ENCODE measurements around the gene DLG2.

Gene DLG2

DNA sequence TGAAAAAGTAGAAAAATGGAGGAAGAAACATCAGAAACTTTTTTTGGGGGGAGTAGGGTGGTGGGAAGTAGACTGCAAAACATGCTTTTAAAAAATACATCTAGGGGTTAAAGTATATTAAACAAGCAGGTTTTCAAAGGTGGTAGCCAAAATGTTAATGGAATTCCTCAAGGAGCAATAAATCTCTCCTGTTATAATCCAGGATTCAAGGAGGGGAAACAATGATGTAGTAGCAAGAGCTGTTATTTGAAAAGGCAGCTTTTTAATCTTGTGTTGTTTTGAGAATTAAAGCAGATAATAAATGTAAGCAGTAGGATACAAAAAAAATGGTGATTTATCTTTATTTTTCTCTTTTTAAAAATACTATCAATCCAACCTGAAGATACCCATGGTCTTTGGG is 1604.4 kb downstream of the DLG2 start:
- H3K4me3 ChIP-seq (ENCODE audit: low read depth, low read length): no peak overlapping the region
- no peak for TF ChIP-seq CTCF (IDR thresholded peaks at IDR 0.05; ENCODE audit: borderline replicate concordance, insufficient read depth, low read depth, low read length)

GRCh38 chr11:84022201-84022600 is 1604.9 kb downstream of the DLG2 start:
- TF ChIP-seq CTCF (IDR thresholded peaks at IDR 0.05; ENCODE audit: borderline replicate concordance, insufficient read depth, low read depth, low read length): no peak
- no peak overlapping the region for H3K4me3 ChIP-seq (ENCODE audit: low read depth, low read length)

DNA sequence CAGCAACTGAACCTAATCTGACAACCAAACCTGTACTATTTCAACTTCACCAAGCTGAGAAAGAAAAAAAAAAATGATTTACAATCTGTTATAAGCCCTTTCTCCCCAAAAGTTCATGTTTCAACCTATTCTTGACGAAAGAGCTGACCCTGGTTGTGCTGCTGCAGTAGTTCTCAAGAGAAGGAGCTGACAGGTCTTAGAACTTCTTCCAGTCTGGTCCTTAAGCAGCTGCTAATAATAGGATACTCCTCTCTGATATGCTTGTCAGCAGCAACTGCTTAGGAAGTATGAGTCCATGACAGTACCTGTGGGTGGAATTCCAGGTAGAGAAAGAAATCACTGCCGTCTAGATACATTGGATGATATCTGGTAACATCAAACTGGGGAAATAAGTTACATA is 1605.9 kb downstream of the DLG2 start:
- no peak for TF ChIP-seq CTCF (IDR thresholded peaks at IDR 0.05; ENCODE audit: borderline replicate concordance, insufficient read depth, low read depth, low read length)
- no peak overlapping the region for H3K4me3 ChIP-seq (ENCODE audit: low read depth, low read length)

- TF ChIP-seq CTCF (IDR thresholded peaks at IDR 0.05; ENCODE audit: borderline replicate concordance, insufficient read depth, low read depth, low read length): no peak
- no peak overlapping the region for H3K4me3 ChIP-seq (ENCODE audit: low read depth, low read length)
Observed at GRCh38 chr11:84019571-84020194, 1607.5 kb downstream of the DLG2 start.

DNA sequence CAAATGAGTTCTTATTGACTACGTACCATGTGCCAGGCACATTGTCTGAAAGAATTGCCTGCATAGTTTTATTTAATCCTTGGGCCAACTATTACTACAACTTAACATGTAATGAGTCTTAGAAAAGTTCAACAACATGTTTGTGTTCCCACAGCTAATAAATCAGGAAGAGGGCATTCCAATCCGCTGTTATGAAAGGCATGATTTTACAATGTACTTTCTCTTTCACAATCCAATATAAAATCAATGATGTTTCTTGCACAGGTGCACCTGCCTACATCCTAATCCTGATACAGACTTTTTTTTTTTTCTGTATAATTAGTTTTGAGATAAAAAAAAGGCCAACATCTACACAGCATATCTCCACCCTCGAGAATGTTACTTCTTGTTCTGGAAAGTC is 1612.6 kb downstream of the DLG2 start:
- H3K4me3 ChIP-seq (ENCODE audit: low read depth, low read length): no peak overlapping the region
- TF ChIP-seq CTCF (IDR thresholded peaks at IDR 0.05; ENCODE audit: borderline replicate concordance, insufficient read depth, low read depth, low read length): no peak

DNA sequence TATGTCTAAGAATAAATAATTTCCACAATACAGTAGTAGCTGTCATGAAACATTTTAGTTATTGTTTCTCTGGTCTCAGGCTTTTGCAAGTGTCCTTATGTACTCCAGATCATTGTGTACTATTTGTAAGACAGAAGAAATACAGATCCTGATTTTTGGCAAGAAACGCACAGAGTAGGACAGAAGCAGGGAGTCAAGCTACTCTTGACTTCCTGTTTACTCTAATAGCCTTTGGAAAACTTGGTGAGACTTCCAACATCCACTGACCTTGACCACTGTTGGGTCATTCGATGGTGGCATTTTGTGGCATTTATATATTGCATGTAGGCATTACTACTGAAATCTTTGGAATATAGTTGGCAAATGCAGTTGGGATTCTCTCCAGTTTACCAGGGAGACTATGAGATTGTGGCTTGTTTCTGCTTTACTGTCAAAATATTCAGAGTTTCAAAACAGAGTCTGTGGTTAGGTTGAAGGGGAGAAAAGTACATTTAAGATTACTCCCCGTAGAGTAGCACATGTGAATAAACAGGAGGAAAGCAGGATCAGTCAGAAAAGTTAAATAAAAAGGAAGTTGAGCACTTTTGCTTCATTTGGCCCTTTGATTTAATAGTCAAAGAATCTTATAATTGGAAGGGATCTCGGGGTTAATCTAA is 1614.8 kb downstream of the DLG2 start:
- no peak for TF ChIP-seq CTCF (IDR thresholded peaks at IDR 0.05; ENCODE audit: borderline replicate concordance, insufficient read depth, low read depth, low read length)
- no peak overlapping the region for H3K4me3 ChIP-seq (ENCODE audit: low read depth, low read length)

DNA sequence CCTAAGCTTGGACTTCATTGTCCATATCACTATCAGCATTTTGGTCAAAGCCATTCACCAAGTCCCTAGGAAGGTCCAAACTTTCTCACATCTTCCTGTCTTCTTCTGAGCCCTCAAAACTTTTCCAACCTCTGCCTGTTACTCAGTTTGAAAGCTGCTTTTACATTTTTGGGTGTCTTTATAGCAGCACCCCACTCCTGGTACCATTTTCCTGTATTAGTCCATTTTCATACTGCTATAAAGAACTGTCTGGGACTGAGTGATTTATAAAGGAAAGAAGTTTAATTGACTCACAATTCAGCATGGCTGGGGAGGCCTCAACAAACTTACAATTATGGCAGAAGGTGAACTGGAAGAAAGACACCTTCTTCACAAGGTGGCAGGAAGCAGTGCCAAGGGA is 1624.0 kb downstream of the DLG2 start:
- H3K4me3 ChIP-seq (ENCODE audit: low read depth, low read length): no peak overlapping the region
- no peak for TF ChIP-seq CTCF (IDR thresholded peaks at IDR 0.05; ENCODE audit: borderline replicate concordance, insufficient read depth, low read depth, low read length)

Measured in GM12875 (cell line).